ENCODE results near the gene CLEC4G.

DNA sequence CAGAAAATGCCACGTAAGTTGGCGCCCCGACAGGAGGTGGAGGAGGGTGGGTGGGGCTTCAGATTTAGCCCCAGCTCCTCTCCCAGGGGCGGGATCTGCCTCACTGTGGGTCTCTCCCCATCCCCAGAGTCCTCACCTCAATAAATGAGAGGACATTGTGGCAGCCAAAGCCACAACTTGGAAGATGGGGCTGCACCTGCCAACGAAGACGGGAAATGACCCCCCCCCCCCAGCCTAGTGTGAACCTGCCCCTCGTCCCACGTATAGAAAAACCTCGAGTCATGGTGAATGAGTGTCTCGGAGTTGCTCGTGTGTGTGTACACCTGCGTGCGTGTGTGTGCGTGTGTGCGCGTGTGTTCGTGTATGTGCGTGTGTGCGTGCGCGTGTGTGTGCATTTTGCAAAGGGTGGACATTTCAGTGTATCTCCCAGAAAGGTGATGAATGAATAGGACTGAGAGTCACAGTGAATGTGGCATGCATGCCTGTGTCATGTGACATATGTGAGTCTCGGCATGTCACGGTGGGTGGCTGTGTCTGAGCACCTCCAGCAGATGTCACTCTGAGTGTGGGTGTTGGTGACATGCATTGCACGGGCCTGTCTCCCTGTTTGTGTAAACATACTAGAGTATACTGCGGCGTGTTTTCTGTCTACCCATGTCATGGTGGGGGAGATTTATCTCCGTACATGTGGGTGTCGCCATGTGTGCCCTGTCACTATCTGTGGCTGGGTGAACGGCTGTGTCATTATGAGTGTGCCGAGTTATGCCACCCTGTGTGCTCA, 52.7 kb downstream of the CLEC4G start:
- no peak for TF ChIP-seq GATA2 (IDR thresholded peaks at IDR 0.05; ENCODE audit: low read depth, low read length)
- no peak for TF ChIP-seq GATA3 (IDR thresholded peaks at IDR 0.05; ENCODE audit: low read depth, low read length)
